Measurements from ENCODE around the gene C16orf96. TPM values are rescaled to one million over a fixed set of nuclear protein-coding genes. Genes with fewer than 3 reads are reported as not detected.

Gene C16orf96
- total and polyA plus RNA-seq, 2 of the 13 experiments (the other 11 are each of a cell fraction or from before 2014, with no cell fraction given) = 0.03 TPM; not detected in 1

DNA sequence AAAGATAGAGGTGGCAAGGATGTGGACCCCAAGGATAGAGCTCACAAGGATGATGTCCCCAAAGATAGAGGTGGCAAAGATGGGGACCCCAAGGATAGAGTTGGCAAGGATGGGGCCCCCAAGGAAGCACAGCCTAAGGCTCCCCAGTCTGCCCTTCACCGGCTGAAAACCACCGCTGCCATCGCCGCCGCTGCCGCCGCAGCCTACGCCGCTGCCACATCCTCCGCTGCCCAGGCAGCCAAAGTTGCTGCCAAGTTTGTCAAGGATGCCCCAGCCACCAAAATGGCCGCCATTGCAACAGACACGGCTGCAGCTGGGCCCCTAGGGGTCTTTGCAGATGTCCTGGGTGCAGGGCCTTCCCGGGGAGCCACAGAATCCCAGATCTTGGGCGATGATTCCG lies 19.9 kb downstream of the C16orf96 start (continued):
- TF ChIP-seq, protein P1, sequence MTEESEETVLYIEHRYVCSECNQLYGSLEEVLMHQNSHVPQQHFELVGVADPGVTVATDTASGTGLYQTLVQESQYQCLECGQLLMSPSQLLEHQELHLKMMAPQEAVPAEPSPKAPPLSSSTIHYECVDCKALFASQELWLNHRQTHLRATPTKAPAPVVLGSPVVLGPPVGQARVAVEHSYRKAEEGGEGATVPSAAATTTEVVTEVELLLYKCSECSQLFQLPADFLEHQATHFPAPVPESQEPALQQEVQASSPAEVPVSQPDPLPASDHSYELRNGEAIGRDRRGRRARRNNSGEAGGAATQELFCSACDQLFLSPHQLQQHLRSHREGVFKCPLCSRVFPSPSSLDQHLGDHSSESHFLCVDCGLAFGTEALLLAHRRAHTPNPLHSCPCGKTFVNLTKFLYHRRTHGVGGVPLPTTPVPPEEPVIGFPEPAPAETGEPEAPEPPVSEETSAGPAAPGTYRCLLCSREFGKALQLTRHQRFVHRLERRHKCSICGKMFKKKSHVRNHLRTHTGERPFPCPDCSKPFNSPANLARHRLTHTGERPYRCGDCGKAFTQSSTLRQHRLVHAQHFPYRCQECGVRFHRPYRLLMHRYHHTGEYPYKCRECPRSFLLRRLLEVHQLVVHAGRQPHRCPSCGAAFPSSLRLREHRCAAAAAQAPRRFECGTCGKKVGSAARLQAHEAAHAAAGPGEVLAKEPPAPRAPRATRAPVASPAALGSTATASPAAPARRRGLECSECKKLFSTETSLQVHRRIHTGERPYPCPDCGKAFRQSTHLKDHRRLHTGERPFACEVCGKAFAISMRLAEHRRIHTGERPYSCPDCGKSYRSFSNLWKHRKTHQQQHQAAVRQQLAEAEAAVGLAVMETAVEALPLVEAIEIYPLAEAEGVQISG (CRISPR knock-in tag; IDR thresholded peaks at IDR 0.05) = no peak
- TF ChIP-seq BORCS8-MEF2B (CRISPR knock-in tag; IDR thresholded peaks at IDR 0.05) (no peak), KLF11 (CRISPR knock-in tag; IDR thresholded peaks at IDR 0.05) (no peak), ZNF326 (CRISPR knock-in tag; IDR thresholded peaks at IDR 0.05; ENCODE audit: borderline replicate concordance) (no peak), MEIS2 (CRISPR knock-in tag; IDR thresholded peaks at IDR 0.05) (no peak), ZNF260 (CRISPR knock-in tag; IDR thresholded peaks at IDR 0.05; ENCODE audit: borderline replicate concordance, low read depth) (no peak), ZNF781 (CRISPR knock-in tag; IDR thresholded peaks at IDR 0.05; ENCODE audit: borderline replicate concordance, not compliant biosample characterization) (no peak), ZNF367 (CRISPR knock-in tag; IDR thresholded peaks at IDR 0.05; ENCODE audit: borderline replicate concordance) (no peak)
- TF ChIP-seq, protein P2, sequence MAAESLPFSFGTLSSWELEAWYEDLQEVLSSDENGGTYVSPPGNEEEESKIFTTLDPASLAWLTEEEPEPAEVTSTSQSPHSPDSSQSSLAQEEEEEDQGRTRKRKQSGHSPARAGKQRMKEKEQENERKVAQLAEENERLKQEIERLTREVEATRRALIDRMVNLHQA (CRISPR knock-in tag; IDR thresholded peaks at IDR 0.05) = no peak

DNA sequence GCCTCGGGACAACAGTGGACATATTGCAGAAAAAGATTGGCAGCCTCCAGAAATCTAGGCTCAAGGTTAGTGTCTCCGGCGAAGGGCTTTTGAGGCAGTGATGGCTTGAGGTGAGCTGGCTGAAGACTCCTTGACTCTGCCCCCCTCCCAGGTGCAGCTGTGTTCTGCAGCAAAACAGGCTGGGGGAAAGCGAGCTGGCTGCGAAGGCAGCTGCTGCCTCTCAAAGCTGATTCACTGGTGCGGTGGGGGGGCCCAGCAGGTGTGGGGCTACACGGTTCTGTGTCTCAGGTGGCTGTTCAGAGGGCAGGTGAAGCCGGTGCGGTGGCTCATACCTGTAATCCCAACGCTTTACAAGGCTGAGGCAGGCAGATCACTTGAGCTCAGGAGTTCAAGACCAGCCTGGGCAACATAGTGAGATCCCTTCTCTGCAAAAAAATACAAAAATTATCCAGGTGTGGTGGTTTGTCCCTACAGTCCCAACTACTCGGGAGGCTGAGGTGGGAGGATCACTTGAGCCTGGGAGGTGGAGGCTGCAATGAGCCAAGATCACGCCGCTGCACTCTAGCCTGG lies 22.9 kb downstream of the C16orf96 start:
- ATAC-seq = no peak
- H3K9ac ChIP-seq (ENCODE audit: insufficient read depth, low read depth, low read length) = no peak overlapping the region
- ChIA-PET POLR2A (no interaction called here), CTCF (ENCODE audit: low intra/inter-chr PET ratio, low total read pairs) (no interaction called here)
- BruUV-seq (replicated peaks) = no TSS peak
- in situ Hi-C loops (cut with HindIII; ENCODE audit: extremely low pct_ligation_motif_present, low pct_unique_long_range_greater_than_20kb) = no loop called here
- intact Hi-C loops (cut with micrococcal nuclease; ENCODE audit: unreplicated experiment) = no loop called here
- H3K27me3 ChIP-seq (ENCODE audit: control insufficient read depth in 1 of 2, insufficient read depth in 2 of 2, low read length in 2 of 2) = no peaks in the 10 kb centered on the region
- no peak for DNase-seq (ENCODE audit: low spot score)
- H4K20me1 ChIP-seq (ENCODE audit: insufficient read depth, low read length) = no peaks in the 10 kb centered on the region
- H3K79me2 ChIP-seq (ENCODE audit: insufficient read depth, low read length) = no peaks in the 10 kb centered on the region
- H2AFZ ChIP-seq (ENCODE audit: low read length) = no peak overlapping the region
- FAIRE-seq = no peak
- H3K4me1 ChIP-seq (ENCODE audit: insufficient read depth, low read length) = no peaks in the 10 kb centered on the region
- H3K27ac ChIP-seq (ENCODE audit: extremely low read length, insufficient read depth, low read length) = no peak overlapping the region
- H3K9me3 ChIP-seq (ENCODE audit: low read length) = no peaks in the 10 kb centered on the region
- TF ChIP-seq ZNF121 (CRISPR knock-in tag; IDR thresholded peaks at IDR 0.05) = 0 out of 2 replicates have a peak, but pooled peaks have one; percentile 30
- no peak for TF ChIP-seq PAF1 (CRISPR knock-in tag; IDR thresholded peaks at IDR 0.05)
- WGBS (ENCODE audit: low lambda C conversion rate) = 45% methylated on average over 10 of the region's 13 CpGs
- H3K4me3 ChIP-seq (replicated peaks in 1 of 3; ENCODE audit: insufficient read depth in 1 of 3, low read depth in 2 of 3, low read length in 3 of 3) = no peak overlapping the region
- H3K4me2 ChIP-seq (ENCODE audit: low read depth, low read length) = no peak overlapping the region
- H3K36me3 ChIP-seq (replicated peaks in 1 of 2; ENCODE audit: control insufficient read depth in 1 of 2, insufficient read depth in 2 of 2, low read length in 2 of 2) = no peaks in the 10 kb centered on the region

All from HepG2 (cell line).